HepG2 (cell line): ENCODE results near the gene GPR179. TPM values are rescaled to one million over a fixed set of nuclear protein-coding genes. Genes with fewer than 3 reads are reported as not detected.
A peak's percentile ranks its signal among the peaks of the same experiment; 100 is the strongest.

Experiments
- EEA1 ChIP-seq: sonication (generic); formaldehyde crosslinking; IDR thresholded peaks from 2 replicates; pipeline ENCODE4 v1.5.1; 2020; ENCODE audit warnings: mild to moderate bottlenecking, missing genetic modification reagents, borderline replicate concordance
- EP300 ChIP-seq, 3 experiments: sonication (generic) in 1 of 3; formaldehyde crosslinking in 1 of 3; IDR thresholded peaks; 2 replicates each; pipeline versions ENCODE4 v1.5.1 to v1.6.1; 2011 to 2020; ENCODE audit warnings: low read depth in 2 of 3, low read length in 2 of 3, borderline replicate concordance in 1 of 3, improper control_type of control experiment in 1 of 3, mild to moderate bottlenecking in 1 of 3, missing genetic modification reagents in 1 of 3, moderate library complexity in 1 of 3
- FIP1L1 ChIP-seq: fragments of 200-400 bp; formaldehyde crosslinking; IDR thresholded peaks from 2 replicates; pipeline ENCODE4 v1.6.1; 2018; ENCODE audit warnings: low read depth, mild to moderate bottlenecking, low read length, moderate library complexity, borderline replicate concordance; ENCODE audit not compliant: insufficient read depth
- HMG20B ChIP-seq: conservative IDR thresholded peaks from 2 replicates; pipeline ENCODE4 v1.6.1; 2016; ENCODE audit warnings: missing genetic modification reagents, missing compliant biosample characterization
- IKZF1 ChIP-seq: fragments of 450-650 bp; IDR thresholded peaks from 2 replicates; pipeline ENCODE4 v1.7.1; 2016
- JUN ChIP-seq: sonication (generic); formaldehyde crosslinking; IDR thresholded peaks from 2 replicates; pipeline ENCODE4 v1.4.0; 2020; ENCODE audit warnings: mild to moderate bottlenecking, missing genetic modification reagents
- SUZ12 ChIP-seq: fragments of 150-350 bp; IDR thresholded peaks from 2 replicates; pipeline ENCODE4 v1.6.1; 2014; ENCODE audit warnings: low read depth, low read length
- ZBTB14 ChIP-seq: sonication (generic); formaldehyde crosslinking; IDR thresholded peaks from 2 replicates; pipeline ENCODE4 v1.4.0; 2020; ENCODE audit warnings: missing genetic modification reagents
- ZNF230 ChIP-seq: sonication (generic); formaldehyde crosslinking; IDR thresholded peaks from 2 replicates; pipeline ENCODE4 v1.4.0; 2020; ENCODE audit warnings: mild to moderate bottlenecking, missing genetic modification reagents
- polyA plus RNA-seq, 8 experiments: library from polyadenylated mRNA; depleted of rRNA in 3 of 8; stranded (reverse) in 7 of 8; unstranded in 1 of 8; fragments of >200 nt; fragmentation: Illumina TruSeq in 4 of 8; extraction: Trizol in 4 of 8; gene quantifications; 2 replicates each; pipeline versions ENCODE4 v1.2.1 to v1.2.3, GENCODE V29; 2011 to 2016; ENCODE audit warnings: low read depth in 4 of 8, missing spikeins in 1 of 8, mixed read lengths in 1 of 8; ENCODE audit not compliant: insufficient read depth in 1 of 8
- total RNA-seq, 5 experiments: library from RNA; depleted of rRNA; stranded (reverse); fragments of >200 nt; fragmentation: Illumina TruSeq; extraction: Trizol; gene quantifications; 2 replicates each; pipeline ENCODE4 v1.2.3, GENCODE V29; 2016; ENCODE audit warnings: low read depth in 1 of 5
- TF ChIP-seq, protein P1 (sequence below): sonication (generic); formaldehyde crosslinking; IDR thresholded peaks from 2 replicates; pipeline ENCODE4 v1.5.0; 2020; ENCODE audit warnings: mild to moderate bottlenecking, missing genetic modification reagents, borderline replicate concordance
- TF ChIP-seq, protein P2 (sequence below): sonication (generic); formaldehyde crosslinking; IDR thresholded peaks from 2 replicates; pipeline ENCODE4 v1.5.1; 2020; ENCODE audit warnings: mild to moderate bottlenecking, missing genetic modification reagents, moderate library complexity
- TF ChIP-seq, protein P3 (sequence below): sonication (generic); formaldehyde crosslinking; IDR thresholded peaks from 2 replicates; pipeline ENCODE4 v1.4.0; 2020; ENCODE audit warnings: missing genetic modification reagents
- TF ChIP-seq, protein P4 (sequence below): sonication (generic); formaldehyde crosslinking; IDR thresholded peaks from 2 replicates; pipeline ENCODE4 v1.4.0; 2020; ENCODE audit warnings: low read depth, mild to moderate bottlenecking, missing genetic modification reagents

GPR179 gene
- total and polyA plus RNA-seq, 2 of the 13 experiments (the other 11 are each of a cell fraction or from before 2014, with no cell fraction given) = 0.03 TPM; not detected in 1

DNA sequence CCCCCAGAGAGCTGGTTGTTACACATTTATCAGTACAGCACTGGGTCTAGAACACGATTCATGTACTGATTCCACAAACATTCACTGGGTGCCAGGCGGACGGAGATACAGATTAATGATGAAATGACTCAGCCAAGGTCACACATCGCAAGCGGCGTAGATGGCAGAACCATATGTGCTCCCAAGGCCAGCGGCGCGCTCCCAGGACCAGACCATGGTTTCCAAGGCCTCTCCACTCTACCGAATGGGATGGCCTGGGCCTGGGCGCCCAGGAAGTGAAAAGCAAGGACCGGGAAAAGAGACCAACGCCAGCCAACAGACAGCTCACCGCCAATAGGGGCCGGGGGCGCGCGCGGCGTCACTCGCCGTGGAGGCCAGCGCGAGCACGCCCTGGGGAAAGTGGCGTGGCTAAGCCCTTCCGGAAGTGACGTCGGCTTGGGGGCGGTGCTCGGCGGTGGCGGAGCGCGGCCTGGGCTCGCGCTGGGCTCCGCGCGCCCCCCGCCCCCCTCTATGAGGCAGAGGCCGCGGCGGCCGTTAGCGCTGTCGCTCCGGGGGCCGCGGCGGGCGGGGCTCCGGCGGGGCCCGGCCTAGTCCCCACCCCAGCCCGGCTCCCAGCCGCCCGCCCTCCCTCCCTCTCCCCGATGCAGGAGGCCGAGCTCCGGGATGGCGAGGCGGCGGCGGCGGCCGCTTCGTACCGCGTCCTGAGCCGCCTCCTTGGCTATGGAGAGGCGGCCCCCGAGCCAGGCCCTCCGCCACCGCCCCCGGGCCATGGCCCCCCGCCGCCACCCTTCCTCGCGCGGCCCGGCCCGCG is 7.9 kb upstream of the GPR179 start, which contains the start of gene SOCS7 (continued):
- TF ChIP-seq, protein P1, sequence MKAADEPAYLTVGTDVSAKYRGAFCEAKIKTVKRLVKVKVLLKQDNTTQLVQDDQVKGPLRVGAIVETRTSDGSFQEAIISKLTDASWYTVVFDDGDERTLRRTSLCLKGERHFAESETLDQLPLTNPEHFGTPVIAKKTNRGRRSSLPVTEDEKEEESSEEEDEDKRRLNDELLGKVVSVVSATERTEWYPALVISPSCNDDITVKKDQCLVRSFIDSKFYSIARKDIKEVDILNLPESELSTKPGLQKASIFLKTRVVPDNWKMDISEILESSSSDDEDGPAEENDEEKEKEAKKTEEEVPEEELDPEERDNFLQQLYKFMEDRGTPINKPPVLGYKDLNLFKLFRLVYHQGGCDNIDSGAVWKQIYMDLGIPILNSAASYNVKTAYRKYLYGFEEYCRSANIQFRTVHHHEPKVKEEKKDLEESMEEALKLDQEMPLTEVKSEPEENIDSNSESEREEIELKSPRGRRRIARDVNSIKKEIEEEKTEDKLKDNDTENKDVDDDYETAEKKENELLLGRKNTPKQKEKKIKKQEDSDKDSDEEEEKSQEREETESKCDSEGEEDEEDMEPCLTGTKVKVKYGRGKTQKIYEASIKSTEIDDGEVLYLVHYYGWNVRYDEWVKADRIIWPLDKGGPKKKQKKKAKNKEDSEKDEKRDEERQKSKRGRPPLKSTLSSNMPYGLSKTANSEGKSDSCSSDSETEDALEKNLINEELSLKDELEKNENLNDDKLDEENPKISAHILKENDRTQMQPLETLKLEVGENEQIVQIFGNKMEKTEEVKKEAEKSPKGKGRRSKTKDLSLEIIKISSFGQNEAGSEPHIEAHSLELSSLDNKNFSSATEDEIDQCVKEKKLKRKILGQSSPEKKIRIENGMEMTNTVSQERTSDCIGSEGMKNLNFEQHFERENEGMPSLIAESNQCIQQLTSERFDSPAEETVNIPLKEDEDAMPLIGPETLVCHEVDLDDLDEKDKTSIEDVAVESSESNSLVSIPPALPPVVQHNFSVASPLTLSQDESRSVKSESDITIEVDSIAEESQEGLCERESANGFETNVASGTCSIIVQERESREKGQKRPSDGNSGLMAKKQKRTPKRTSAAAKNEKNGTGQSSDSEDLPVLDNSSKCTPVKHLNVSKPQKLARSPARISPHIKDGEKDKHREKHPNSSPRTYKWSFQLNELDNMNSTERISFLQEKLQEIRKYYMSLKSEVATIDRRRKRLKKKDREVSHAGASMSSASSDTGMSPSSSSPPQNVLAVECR (CRISPR knock-in tag) = peak; percentile 91
- peak; percentile 79; the same call in 1 of the 2 replicates for TF ChIP-seq FIP1L1
- TF ChIP-seq JUN (CRISPR knock-in tag) = peak; percentile 77; the same call in 1 of the 2 replicates
- peak in 1 of 2 experiments; percentile 45; a peak in 2 of 4 replicates for TF ChIP-seq EP300 (IDR thresholded peaks at IDR 0.05; ENCODE audit: low read depth in 2 of 2, low read length in 2 of 2)
- TF ChIP-seq EP300 (CRISPR knock-in tag; IDR thresholded peaks at IDR 0.05; ENCODE audit: borderline replicate concordance) = no peak
- peak; percentile 96 for TF ChIP-seq ZBTB14
- no peak for TF ChIP-seq SUZ12
- no peak for TF ChIP-seq IKZF1
- peak; percentile 68; the same call in 1 of the 2 replicates for TF ChIP-seq EEA1
- TF ChIP-seq, protein P2, sequence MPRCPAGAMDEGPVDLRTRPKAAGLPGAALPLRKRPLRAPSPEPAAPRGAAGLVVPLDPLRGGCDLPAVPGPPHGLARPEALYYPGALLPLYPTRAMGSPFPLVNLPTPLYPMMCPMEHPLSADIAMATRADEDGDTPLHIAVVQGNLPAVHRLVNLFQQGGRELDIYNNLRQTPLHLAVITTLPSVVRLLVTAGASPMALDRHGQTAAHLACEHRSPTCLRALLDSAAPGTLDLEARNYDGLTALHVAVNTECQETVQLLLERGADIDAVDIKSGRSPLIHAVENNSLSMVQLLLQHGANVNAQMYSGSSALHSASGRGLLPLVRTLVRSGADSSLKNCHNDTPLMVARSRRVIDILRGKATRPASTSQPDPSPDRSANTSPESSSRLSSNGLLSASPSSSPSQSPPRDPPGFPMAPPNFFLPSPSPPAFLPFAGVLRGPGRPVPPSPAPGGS (CRISPR knock-in tag) = no peak
- peak; percentile 66 for TF ChIP-seq HMG20B
- TF ChIP-seq, protein P3, sequence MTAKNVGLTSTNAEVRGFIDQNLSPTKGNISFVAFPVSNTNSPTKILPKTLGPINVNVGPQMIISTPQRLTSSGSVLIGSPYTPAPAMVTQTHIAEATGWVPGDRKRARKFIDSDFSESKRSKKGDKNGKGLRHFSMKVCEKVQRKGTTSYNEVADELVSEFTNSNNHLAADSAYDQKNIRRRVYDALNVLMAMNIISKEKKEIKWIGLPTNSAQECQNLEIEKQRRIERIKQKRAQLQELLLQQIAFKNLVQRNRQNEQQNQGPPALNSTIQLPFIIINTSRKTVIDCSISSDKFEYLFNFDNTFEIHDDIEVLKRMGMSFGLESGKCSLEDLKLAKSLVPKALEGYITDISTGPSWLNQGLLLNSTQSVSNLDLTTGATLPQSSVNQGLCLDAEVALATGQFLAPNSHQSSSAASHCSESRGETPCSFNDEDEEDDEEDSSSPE = peak; percentile 89
- TF ChIP-seq, protein P4, sequence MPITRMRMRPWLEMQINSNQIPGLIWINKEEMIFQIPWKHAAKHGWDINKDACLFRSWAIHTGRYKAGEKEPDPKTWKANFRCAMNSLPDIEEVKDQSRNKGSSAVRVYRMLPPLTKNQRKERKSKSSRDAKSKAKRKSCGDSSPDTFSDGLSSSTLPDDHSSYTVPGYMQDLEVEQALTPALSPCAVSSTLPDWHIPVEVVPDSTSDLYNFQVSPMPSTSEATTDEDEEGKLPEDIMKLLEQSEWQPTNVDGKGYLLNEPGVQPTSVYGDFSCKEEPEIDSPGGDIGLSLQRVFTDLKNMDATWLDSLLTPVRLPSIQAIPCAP (CRISPR knock-in tag) = 0 out of 2 replicates have a peak, but pooled peaks have one; percentile 70
- TF ChIP-seq ZNF230 (CRISPR knock-in tag) = peak; percentile 83; the same call in 1 of the 2 replicates
